K562 (cell line): Measurements from ENCODE around the gene ATXN2L. TPM values are rescaled to one million over a fixed set of nuclear protein-coding genes. Genes with fewer than 3 reads are reported as not detected.
A peak's percentile ranks its signal among the peaks of the same experiment; 100 is the strongest.

Experiments used
- BACH1 ChIP-seq: fragments of 200-800 bp; sonication (Bioruptor generic); IDR thresholded peaks from 2 replicates; pipeline ENCODE4 v1.6.1; 2016; ENCODE audit warnings: missing genetic modification characterization, missing compliant biosample characterization
- BRF1 ChIP-seq: IDR thresholded peaks from 3 replicates; pipeline ENCODE4 v1.6.1; 2011; ENCODE audit warnings: borderline replicate concordance, mild to moderate bottlenecking; ENCODE audit not compliant: insufficient read length; ENCODE audit errors: extremely low read depth
- CEBPB ChIP-seq: fragments of 450-650 bp; IDR thresholded peaks from 2 replicates; pipeline ENCODE4 v1.6.1; 2016; ENCODE audit warnings: missing genetic modification characterization, missing compliant biosample characterization
- DPF2 ChIP-seq: fragments of 450-650 bp; IDR thresholded peaks from 2 replicates; pipeline ENCODE4 v1.6.1; 2016
- FOXK2 ChIP-seq, 2 experiments: fragments of 450-650 bp; IDR thresholded peaks in 1 of 2; conservative IDR thresholded peaks in 1 of 2; 2 replicates each; pipeline ENCODE4 v1.6.1; 2016; ENCODE audit warnings: low read depth in 2 of 2, mild to moderate bottlenecking in 1 of 2
- FOXM1 ChIP-seq, 2 experiments: fragments of 450-650 bp in 1 of 2; sonication (generic) in 1 of 2; formaldehyde crosslinking in 1 of 2; IDR thresholded peaks; 2 replicates each; pipeline versions ENCODE4 v1.6.1 to v1.9.0; 2017 to 2022; ENCODE audit warnings: low read depth in 2 of 2, mild to moderate bottlenecking in 2 of 2, missing genetic modification reagents in 1 of 2, moderate library complexity in 1 of 2
- GABPB2 ChIP-seq: fragments of 250-450 bp; sonication (Bioruptor Pico); conservative IDR thresholded peaks from 2 replicates; pipeline ENCODE4 v1.5.1; 2021; ENCODE audit warnings: mild to moderate bottlenecking
- GATAD2B ChIP-seq: fragments of 450-650 bp; IDR thresholded peaks from 2 replicates; pipeline ENCODE4 v1.6.1; 2017; ENCODE audit warnings: mild to moderate bottlenecking, borderline replicate concordance
- IRF1 ChIP-seq: sonication (generic); formaldehyde crosslinking; IDR thresholded peaks from 2 replicates; pipeline ENCODE4 v1.8.0; 2022; ENCODE audit warnings: missing genetic modification reagents, mild to moderate bottlenecking, borderline replicate concordance
- IRF9 ChIP-seq: fragments of 450-650 bp; IDR thresholded peaks from 2 replicates; pipeline ENCODE4 v1.6.1; 2016; ENCODE audit warnings: missing biosample characterization, missing genetic modification characterization
- KDM1A ChIP-seq, 2 experiments: fragments of 450-650 bp; IDR thresholded peaks; 2 replicates each; pipeline ENCODE4 v1.6.1; 2016; ENCODE audit warnings: mild to moderate bottlenecking in 2 of 2
- MTA2 ChIP-seq: fragments of 450-650 bp; IDR thresholded peaks from 2 replicates; pipeline ENCODE4 v1.6.1; 2016; ENCODE audit warnings: low read depth
- NCOA4 ChIP-seq: fragments of 450-650 bp; IDR thresholded peaks from 2 replicates; pipeline ENCODE4 v1.6.1; 2018; ENCODE audit warnings: mild to moderate bottlenecking; ENCODE audit not compliant: partially characterized antibody
- PML ChIP-seq: IDR thresholded peaks from 2 replicates; pipeline ENCODE4 v1.6.1; 2012; ENCODE audit warnings: low read length, inconsistent platforms
- POLR2A ChIP-seq: fragments of 450-650 bp; conservative IDR thresholded peaks from 2 replicates; pipeline ENCODE4 v1.6.1; 2016
- SMARCB1 ChIP-seq: IDR thresholded peaks from 2 replicates; pipeline ENCODE4 v1.6.1; 2011; ENCODE audit warnings: improper control_type of control experiment, low read depth; ENCODE audit not compliant: insufficient read length
- SRSF3 ChIP-seq: fragments of 200-400 bp; formaldehyde crosslinking; IDR thresholded peaks from 2 replicates; pipeline ENCODE4 v1.6.1; 2016; ENCODE audit warnings: mild to moderate bottlenecking, low read length, moderate library complexity; ENCODE audit not compliant: insufficient read depth
- TRIM28 ChIP-seq: fragments of 450-650 bp; IDR thresholded peaks from 2 replicates; pipeline ENCODE4 v1.6.1; 2017
- XRCC3 ChIP-seq: fragments of 450-650 bp; IDR thresholded peaks from 2 replicates; pipeline ENCODE4 v1.6.1; 2017; ENCODE audit warnings: mild to moderate bottlenecking, moderate library complexity
- ZFP91 ChIP-seq: sonication (generic); formaldehyde crosslinking; IDR thresholded peaks from 2 replicates; pipeline ENCODE4 v1.8.0; 2022; ENCODE audit warnings: mild to moderate bottlenecking, missing genetic modification reagents
- ZNF408 ChIP-seq: fragments of 250-450 bp; sonication (Bioruptor Pico); IDR thresholded peaks from 2 replicates; pipeline ENCODE4 v1.4.0; 2020; ENCODE audit warnings: low read depth, mild to moderate bottlenecking, moderate library complexity
- ZNF780A ChIP-seq: fragments of 250-450 bp; sonication (Bioruptor Pico); IDR thresholded peaks from 2 replicates; pipeline ENCODE4 v1.5.0; 2021; ENCODE audit warnings: mild to moderate bottlenecking
- ZNF830 ChIP-seq: fragments of 250-450 bp; sonication (Bioruptor Pico); IDR thresholded peaks from 2 replicates; pipeline ENCODE4 v1.5.0; 2021; ENCODE audit warnings: mild to moderate bottlenecking
- polyA plus RNA-seq, 8 experiments: library from polyadenylated mRNA; depleted of rRNA in 4 of 8; stranded (reverse) in 5 of 8; unstranded in 3 of 8; fragments of >200 nt; fragmentation: Nextera tagmentation in 2 of 8; fragmentation: Illumina TruSeq in 1 of 8; extraction: Ambion mirVana in 2 of 8; extraction: Trizol in 1 of 8; gene quantifications; 2 replicates each; pipeline versions ENCODE4 v1.2.1 to v1.2.3, GENCODE V29; 2011 to 2014; ENCODE audit warnings: inconsistent platforms in 1 of 8, missing spikeins in 1 of 8
- total RNA-seq, 7 experiments: library from RNA; depleted of rRNA in 6 of 7; stranded (reverse); fragments of >200 nt in 6 of 7; fragmentation: Illumina TruSeq in 2 of 7; extraction: Trizol in 2 of 7; gene quantifications; 2 replicates each; pipeline versions ENCODE4 v1.2.1 to v1.2.3, GENCODE V29; 2011 to 2021; ENCODE audit warnings: low replicate concordance in 1 of 7
- TF ChIP-seq, protein P1 (sequence below): sonication (generic); IDR thresholded peaks from 2 replicates; pipeline ENCODE4 v1.6.1; 2016
- TF ChIP-seq, protein P2 (sequence below): sonication (generic); formaldehyde crosslinking; IDR thresholded peaks from 2 replicates; pipeline ENCODE4 v1.5.0; 2020; ENCODE audit warnings: missing genetic modification reagents

Gene ATXN2L
- total and polyA plus RNA-seq, 9 of the 15 experiments (the other 6 are each of a cell fraction or from before 2014, with no cell fraction given) = 3.8 to 280 (median 37.2) TPM

DNA sequence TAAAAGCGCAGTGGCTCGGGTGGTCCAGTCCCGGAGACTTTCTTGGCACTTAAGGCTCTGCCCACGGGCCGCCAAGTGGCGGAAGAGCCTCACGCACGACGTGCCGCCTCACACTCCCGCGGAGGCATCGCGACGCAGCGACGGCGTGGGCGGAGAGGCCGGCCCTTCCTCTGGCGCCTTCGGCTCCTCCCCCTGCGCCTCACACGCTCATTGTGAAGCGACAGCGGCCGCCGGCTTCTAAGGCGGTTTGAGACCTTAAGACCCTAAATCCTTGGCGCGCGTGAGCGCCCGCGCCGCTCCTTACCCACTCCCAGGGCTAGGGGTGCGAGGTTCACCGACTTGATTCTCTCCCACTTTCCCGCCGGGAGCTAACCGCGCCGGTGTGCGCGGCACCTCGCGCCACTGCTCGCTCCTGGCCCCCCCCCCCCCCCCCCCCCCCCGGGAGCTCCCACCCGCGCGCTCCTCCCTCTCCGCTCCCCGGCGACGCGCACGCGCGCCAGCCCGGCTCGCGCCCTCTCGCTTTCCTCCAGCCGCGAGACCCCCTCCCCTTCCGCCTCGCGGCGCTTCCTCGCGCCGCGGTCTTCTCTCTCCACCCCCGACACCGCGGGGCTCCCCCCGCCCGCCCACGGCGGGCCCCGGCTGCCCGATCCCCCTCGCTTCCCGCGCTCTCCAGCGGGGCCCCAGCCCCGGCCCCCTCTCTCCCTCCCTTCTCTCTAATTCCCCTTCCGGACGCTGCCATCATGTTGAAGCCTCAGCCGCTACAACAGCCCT, at the start of gene ATXN2L (continued):
- peak; percentile 57; the same call in 1 of the 2 replicates for TF ChIP-seq ZFP91 (CRISPR knock-in tag)
- no peak for TF ChIP-seq SMARCB1
- TF ChIP-seq GATAD2B = peak; percentile 83; the same call in 1 of the 2 replicates
- no peak for TF ChIP-seq ZNF408
- 0 out of 2 replicates have a peak, but pooled peaks have one; percentile 6 for TF ChIP-seq MTA2
- no peak for TF ChIP-seq ZNF780A (CRISPR knock-in tag)
- no peak for TF ChIP-seq ZNF830
- TF ChIP-seq FOXM1 (IDR thresholded peaks at IDR 0.05; ENCODE audit: low read depth) = no peak
- TF ChIP-seq FOXM1 (CRISPR knock-in tag; IDR thresholded peaks at IDR 0.05; ENCODE audit: low read depth) = no peak
- no peak for TF ChIP-seq FOXK2 (conservative IDR thresholded peaks at IDR 0.05 in 1 of 2, IDR thresholded peaks at IDR 0.05 in 1 of 2; ENCODE audit: low read depth in 2 of 2)
- no peak for TF ChIP-seq GABPB2 (CRISPR knock-in tag)
- TF ChIP-seq BRF1 = no peak
- TF ChIP-seq IRF1 = no peak
- no peak for TF ChIP-seq KDM1A (IDR thresholded peaks at IDR 0.05)
- no peak for TF ChIP-seq DPF2
- no peak for TF ChIP-seq IRF9 (tag)
- TF ChIP-seq TRIM28 = 0 out of 2 replicates have a peak, but pooled peaks have one; percentile 27
- TF ChIP-seq BACH1 (tag) = no peak
- TF ChIP-seq, protein P1, sequence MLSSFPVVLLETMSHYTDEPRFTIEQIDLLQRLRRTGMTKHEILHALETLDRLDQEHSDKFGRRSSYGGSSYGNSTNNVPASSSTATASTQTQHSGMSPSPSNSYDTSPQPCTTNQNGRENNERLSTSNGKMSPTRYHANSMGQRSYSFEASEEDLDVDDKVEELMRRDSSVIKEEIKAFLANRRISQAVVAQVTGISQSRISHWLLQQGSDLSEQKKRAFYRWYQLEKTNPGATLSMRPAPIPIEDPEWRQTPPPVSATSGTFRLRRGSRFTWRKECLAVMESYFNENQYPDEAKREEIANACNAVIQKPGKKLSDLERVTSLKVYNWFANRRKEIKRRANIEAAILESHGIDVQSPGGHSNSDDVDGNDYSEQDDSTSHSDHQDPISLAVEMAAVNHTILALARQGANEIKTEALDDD = no peak
- TF ChIP-seq SRSF3 = no peak
- TF ChIP-seq, protein P2, sequence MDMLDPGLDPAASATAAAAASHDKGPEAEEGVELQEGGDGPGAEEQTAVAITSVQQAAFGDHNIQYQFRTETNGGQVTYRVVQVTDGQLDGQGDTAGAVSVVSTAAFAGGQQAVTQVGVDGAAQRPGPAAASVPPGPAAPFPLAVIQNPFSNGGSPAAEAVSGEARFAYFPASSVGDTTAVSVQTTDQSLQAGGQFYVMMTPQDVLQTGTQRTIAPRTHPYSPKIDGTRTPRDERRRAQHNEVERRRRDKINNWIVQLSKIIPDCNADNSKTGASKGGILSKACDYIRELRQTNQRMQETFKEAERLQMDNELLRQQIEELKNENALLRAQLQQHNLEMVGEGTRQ (CRISPR knock-in tag) = no peak
- no peak for TF ChIP-seq NCOA4
- peak; percentile 95 for TF ChIP-seq POLR2A
- peak; percentile 85 for TF ChIP-seq PML
- TF ChIP-seq CEBPB (tag) = no peak
- no peak for TF ChIP-seq XRCC3
